Left hindlimb (tissue), 1 donor: Measurements from ENCODE around the gene NOPCHAP1.
"Not testable (repeated sequence)": the region's sequence is repeated elsewhere in the genome, so short reads cannot be mapped to it uniquely, and the experiment has no call there.

ENCODE experiments used
- DNase-seq: peaks from one replicate; pipeline ENCODE4 v3.0.0-alpha.2; 2018

Gene NOPCHAP1

GRCh38 chr12:104966677-104967076, 19.4 kb upstream of the NOPCHAP1 start:
- DNase-seq = no peak

DNA sequence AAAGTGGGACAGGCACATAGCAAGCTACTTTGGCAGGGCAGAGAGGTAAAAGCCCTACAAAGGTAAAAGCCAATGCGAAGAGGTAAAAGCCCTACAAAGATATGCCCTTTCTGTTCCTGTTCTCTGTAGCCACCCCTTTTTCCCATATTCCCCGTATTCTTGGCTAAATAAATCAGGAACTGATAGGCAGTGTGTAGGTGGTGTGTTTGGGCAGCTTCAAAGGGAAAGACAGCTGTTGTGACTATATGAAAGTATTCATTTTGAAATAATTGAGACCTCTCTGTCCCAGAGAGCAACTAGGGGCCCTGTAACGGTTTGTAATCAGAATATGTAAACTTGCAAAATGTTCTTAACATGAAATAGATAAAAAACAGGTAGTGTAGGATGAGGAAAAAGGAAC, 16.8 kb upstream of the NOPCHAP1 start:
- DNase-seq = no peak

- DNase-seq = no peak
These were observed 14.8 kb upstream of the NOPCHAP1 start for GRCh38 chr12:104971306-104971705.

GRCh38 chr12:104973250-104973649, 12.9 kb upstream of the NOPCHAP1 start:
- DNase-seq = no peak

DNA sequence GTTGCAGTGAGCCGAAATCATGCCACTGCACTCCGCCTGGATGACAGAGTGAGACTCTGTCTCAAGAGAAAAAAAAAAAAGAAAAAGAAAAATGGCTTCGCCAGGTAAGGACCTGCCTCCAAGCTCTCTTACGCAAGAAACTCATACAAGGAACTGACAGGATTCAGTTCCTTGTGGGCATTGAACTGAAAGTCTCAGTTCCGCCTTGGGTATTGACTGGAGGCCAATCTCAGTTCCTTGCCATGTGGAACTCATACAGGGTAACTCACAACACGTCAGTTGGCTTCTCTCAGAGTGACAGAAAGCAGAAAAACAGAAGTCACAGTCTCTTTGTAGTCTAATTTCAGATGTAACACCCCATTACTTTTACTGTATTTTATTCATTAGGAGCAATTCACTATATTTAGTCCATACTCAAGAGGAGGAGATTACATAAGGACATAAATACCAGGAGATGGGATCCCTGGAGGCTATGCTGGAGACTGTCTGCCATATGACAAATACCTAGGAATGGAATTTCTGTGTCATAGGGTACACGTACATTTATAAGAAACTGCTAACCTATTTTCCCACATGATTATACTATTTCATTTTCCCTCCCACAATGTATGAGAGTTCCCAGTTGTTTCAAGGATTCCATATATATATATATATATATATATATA, 11.4 kb upstream of the NOPCHAP1 start:
- DNase-seq = no peak

DNA sequence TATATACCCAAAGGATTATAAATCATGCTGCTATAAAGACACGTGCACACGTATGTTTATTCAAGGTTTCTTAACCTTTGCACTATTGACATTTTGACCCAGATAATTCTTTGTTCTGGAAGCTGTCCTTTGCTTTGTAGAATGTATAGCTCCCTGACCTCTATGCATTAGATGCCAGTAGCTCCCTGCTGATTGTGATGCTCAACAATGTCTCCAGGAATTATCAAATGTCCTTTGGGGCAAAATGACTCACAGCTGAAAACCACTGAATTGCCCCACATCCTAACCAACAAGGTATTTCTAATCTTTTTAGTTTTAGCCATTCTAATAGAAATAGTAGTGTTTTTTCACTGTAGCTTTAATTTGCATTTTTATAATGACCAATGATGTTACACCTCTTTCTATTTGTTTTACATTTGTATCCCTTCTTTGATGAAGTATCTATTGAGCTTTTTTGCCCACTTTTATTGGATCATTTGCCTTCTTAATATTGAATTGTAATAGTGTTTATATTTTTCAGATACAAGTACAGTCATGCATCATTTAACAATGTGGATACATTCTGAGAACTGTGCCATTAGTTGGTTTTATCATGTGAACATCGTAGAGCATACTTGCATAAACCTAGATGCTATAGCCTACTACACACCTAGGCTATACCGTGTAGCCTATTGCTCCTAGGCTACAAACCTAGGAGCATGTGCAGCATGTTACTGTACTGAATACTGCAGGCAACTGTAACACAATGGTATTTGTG, 10.4 kb upstream of the NOPCHAP1 start:
- DNase-seq = no peak

- DNase-seq = no peak
These were observed 9.4 kb upstream of the NOPCHAP1 start for GRCh38 chr12:104976703-104977102.

- DNase-seq = not testable (repeated sequence)
These were observed 8.4 kb upstream of the NOPCHAP1 start for GRCh38 chr12:104977688-104978087.

- no peak for DNase-seq
These were observed 910 bp upstream of the NOPCHAP1 start for GRCh38 chr12:104985206-104985605.

GRCh38 chr12:104990950-104991349, 4.8 kb downstream of the NOPCHAP1 start:
- no peak for DNase-seq

DNA sequence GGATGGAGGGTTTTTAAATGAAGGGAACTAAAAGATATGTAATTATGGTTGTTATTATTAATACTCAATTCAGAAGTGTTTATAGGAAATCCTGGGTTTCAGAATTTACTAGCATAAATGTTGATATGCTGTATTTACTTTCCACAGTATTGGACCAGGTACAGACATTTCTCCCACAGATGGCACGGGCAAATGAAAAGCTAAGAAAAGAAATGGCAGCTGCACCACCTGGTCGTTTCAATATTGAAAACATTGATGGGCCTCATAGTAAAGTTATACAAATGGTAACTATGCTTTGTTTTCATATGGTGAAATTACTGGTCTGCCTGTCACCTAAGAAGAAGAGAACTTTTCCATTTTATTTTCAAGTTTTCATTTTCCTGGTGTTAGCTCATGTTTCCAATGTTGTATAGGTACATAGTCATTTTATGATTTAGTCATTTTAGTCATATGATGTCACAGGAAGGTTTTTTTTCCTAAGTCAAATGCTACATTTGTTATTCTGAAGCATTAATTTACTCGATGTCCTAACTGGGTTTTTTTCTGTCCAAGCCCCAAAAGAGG, 5.5 kb downstream of the NOPCHAP1 start:
- DNase-seq = no peak

GRCh38 chr12:104994336-104994735, 8.2 kb downstream of the NOPCHAP1 start:
- DNase-seq = no peak

DNA sequence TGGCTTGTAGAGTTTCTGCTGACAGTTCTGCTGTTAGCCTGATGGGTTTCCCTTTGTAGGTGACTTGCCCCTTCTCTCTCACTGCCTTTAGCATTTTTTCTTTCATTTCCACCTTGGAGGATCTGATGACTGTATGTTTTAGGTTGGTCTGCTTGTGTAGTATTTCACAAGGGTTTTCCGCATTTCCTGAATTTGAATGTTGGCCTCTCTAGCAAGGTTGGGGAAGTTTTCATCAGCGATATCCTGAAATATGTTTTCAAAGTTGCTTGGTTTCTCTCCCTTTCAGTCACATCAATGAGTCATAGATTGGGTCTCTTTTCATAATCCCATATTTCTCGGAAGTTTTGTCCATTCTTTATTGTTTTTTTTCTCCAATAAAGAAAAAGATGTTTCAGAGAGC, 11.4 kb downstream of the NOPCHAP1 start:
- no peak for DNase-seq

GRCh38 chr12:104998423-104999346, 12.6 kb downstream of the NOPCHAP1 start:
- DNase-seq = no peak

DNA sequence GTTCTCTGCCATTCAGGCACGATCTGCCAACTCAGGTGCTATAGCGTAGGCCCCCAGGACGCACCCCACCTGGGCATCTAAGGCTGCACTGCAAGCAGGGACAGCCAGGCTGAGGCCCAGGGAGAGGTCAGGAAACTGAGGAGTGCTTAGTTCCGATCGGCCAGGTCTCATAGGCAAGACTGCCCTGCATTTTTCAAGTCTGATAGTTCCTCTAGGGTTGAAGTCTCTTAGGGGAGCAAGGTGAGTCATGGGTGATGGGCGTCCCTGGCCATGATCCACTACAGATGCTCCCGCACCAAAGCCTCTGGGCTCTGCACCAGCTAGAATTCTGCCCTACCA, 13.2 kb downstream of the NOPCHAP1 start:
- no peak for DNase-seq

DNA sequence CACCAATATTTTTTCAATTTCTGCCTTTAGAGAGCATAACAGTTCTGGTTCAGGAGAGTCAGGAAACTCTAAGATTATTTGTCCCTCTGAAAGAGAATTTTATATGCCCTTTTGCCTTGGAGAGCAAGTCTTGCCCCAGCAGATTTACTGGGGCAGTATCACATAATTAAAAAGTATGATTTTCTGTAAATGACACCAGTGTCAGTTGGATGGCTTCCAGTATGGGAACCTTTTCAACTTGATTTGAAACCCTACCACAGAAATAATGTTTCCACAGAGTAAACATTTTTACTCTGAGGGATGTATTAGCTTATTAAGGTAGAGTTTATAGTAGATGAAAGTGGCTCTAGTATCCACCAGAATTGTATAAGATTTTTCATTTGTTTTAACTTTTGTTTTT, 15.4 kb downstream of the NOPCHAP1 start:
- DNase-seq = no peak

- no peak for DNase-seq
These were observed 27.8 kb downstream of the NOPCHAP1 start for GRCh38 chr12:105013892-105014291.

- DNase-seq = no peak
These were observed 28.5 kb downstream of the NOPCHAP1 start for GRCh38 chr12:105014603-105015002.

DNA sequence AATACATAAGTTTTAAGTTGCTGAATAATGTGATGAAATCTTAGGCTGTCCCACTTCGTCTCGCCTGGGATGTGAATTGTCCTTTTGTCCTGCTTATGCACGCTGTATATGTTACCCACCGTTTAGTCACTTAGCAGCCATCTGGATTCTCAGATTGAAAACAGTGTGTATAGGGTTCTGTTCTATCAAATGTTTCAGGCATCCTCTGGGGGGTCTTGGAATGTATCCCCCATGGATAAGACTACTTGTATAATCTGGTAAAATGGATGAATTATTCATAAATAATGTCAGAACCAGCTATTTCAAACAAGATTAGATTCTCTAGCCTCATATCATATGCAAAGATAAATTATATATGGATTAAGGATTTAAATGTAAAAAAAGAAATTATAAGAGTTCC, 29.4 kb downstream of the NOPCHAP1 start:
- DNase-seq = no peak

GRCh38 chr12:105018012-105018411, 31.9 kb downstream of the NOPCHAP1 start:
- no peak for DNase-seq

DNA sequence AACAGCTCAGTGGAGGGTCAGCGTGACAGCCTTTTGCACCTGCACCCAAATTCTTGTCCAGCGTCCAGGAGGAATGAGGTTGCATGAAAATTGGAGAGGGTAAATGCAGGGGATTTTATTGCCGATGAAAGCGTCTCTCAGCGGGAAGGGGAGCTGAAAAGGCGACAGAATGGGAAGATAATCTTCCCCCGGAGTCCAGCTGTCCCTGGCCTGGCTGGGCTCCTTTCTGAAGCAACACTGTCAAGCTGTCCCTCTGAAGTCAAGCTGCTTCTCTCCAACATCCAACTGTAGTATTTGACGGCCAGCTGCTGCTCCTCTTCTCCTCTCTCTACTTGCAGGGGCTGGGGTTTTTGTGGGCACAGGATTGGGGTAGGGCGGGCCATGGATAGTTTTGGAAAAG, 32.7 kb downstream of the NOPCHAP1 start:
- DNase-seq = no peak

DNA sequence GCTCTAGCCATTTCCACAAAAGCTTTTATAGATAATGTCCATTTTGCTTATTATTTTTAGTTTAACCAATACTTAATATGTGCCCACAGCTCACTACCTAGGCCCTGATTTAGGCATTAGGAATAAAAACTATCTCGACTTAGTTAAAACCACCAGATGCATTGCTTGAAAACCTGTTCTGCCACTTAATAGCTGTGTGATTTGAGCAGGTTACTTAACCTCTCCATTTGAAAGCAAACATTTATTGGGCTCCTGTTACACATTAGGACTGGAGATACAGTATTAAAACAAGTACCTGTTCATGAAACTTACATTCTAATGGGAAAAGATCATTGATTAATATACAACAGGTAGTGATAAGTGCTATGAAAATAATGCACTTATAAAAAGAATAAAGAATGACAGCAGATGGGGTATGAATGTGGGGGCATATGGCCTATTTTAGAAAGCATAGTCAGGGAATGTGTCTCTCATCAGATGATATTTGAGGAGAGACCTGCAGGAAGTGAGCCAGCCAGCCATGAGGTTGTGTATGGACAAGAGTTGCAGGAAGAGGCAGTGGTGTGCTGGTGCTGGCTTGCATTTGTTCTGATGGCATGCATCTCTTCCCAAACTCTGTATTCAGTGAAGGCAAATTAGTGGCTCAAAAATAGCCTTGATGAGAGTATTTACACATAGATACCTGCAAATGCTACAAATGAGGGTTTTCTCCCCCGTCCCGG, 34.3 kb downstream of the NOPCHAP1 start:
- no peak for DNase-seq

DNA sequence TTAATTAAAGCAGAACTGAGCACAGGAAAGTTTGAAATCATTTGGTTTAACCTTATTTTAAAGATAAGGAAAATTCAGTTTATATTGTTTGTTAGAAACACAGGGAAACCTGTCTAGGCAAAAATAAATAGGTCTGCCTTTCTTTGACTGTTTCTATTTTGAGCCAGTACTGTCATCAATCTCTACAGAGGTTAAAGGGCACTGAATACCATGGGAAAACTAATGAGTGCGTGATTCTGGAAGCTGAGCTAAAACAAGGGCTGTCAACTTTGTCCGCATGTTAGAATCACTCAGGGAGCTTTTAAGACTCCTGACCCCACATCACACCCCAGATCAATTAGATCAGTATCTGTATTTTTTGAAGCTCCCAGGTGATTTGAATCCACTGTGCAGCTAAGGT, 38.8 kb downstream of the NOPCHAP1 start:
- no peak for DNase-seq
